Right renal cortex interstitium (tissue), 3 donors: ENCODE data around the gene USH1C. TPM values are rescaled to one million over a fixed set of nuclear protein-coding genes. Genes with fewer than 3 reads are reported as not detected.

ENCODE experiments used
- DNase-seq, 3 donors: peaks; one replicate each; pipeline ENCODE4 v3.0.0-alpha.2; 2013; ENCODE audit warnings: low read depth in 3 of 3, low spot score in 2 of 3
- polyA plus RNA-seq, 3 donors: library from polyadenylated mRNA; unstranded; fragments of 120-200 nt; gene quantifications; one replicate each; pipeline ENCODE4 v1.2.1, GENCODE V29; 2013; ENCODE audit not compliant: insufficient read length in 3 of 3

USH1C gene
- polyA plus RNA-seq, 3 donors: 54.8 to 65.4 (median 64.8) TPM

DNA sequence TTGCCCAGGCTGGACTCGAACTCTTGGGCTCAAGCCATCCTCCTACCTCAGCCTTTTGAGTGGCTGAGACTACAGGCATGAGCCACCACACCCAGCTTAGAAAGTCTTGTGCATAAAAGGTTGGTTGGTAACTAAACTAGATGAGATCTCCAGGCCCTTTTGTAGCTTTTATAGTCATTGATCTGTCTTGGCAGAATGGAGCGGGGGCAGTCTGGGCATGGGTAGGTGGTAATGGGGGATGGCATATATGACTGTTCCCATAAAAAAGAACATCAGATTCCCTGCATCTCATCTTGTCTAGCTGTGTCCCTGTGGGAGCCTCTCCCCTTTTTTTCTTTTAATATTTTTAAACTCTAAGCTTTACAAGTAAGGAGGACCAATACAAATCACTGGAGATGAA, 97.7 kb downstream of the USH1C start:
- no peak for DNase-seq

- DNase-seq: no peak
These were observed 98.9 kb downstream of the USH1C start for GRCh38 chr11:17445240-17445795.

DNA sequence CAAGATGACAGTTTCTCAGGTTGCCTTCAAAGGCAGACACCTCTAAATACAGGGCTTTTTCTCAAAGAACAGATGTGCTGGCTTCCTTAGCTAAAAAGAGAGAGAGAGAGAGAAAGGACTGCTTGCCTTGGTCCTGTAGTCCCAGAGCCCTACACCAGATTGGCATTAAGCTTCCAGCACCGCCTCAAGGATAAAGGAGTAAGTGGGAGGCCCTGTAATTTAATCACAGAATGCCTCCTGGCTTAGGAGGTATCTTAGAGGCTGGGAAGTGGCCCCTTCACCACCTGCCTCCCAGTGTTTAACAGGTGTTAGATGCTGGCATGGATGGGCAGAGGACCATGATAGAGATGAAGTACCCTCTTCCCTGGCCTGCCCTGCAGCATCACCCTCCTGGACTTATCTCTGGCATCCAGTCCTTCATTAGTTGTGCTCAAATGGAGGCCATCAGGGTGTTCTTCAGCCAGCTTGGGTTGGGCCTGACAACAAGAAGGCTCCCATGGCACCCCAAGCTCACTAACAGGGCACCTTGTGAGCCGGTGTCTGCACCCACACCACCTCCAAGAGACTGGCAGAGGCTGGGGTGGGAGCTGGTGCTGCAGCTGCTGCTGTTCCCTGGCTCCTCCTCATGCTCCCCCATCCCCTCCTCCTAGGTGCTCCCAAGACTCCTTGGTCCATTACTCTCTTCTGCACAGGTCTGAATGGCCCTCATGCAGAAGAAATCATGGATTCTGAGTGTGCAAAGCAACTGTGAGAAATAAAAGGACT, 100.1 kb downstream of the USH1C start:
- no peak for DNase-seq

Other genes with a start within 250 kb of the USH1C start
- gene NCR3LG1, start 192.6 kb downstream of the USH1C start, polyA plus RNA-seq: 1 to 10 TPM; 1.5 to 1.6 (median 1.6) TPM
- 1 to 10 TPM; 1.9 to 2.4 (median 2.3) TPM for gene KCNJ11, start 155.8 kb downstream of the USH1C start, polyA plus RNA-seq
- 1 to 10 TPM in 1 of 3 donors, under 1 TPM in 2; 0.71 to 1.1 (median 0.83) TPM for gene ABCC8, start 67.6 kb downstream of the USH1C start, polyA plus RNA-seq
- gene OTOG, start 2.8 kb upstream of the USH1C start, polyA plus RNA-seq: under 1 TPM; 0.18 to 0.76 (median 0.62) TPM
- gene MYOD1, start 175.2 kb upstream of the USH1C start, polyA plus RNA-seq: not detected
- gene KCNC1, start 190.4 kb upstream of the USH1C start, polyA plus RNA-seq: 1 to 10 TPM in 1 of 3 donors, under 1 TPM in 2; 0.80 to 1.1 (median 0.92) TPM